HG03196 (cell line): Measurements from ENCODE around the gene MOB3C.

Experiments
- ATAC-seq: cut with Tn5 transposase; IDR thresholded peaks from one replicate; pipeline ENCODE4 v1.9.1; 2021; ENCODE audit not compliant: unreplicated experiment

The MOB3C gene

DNA sequence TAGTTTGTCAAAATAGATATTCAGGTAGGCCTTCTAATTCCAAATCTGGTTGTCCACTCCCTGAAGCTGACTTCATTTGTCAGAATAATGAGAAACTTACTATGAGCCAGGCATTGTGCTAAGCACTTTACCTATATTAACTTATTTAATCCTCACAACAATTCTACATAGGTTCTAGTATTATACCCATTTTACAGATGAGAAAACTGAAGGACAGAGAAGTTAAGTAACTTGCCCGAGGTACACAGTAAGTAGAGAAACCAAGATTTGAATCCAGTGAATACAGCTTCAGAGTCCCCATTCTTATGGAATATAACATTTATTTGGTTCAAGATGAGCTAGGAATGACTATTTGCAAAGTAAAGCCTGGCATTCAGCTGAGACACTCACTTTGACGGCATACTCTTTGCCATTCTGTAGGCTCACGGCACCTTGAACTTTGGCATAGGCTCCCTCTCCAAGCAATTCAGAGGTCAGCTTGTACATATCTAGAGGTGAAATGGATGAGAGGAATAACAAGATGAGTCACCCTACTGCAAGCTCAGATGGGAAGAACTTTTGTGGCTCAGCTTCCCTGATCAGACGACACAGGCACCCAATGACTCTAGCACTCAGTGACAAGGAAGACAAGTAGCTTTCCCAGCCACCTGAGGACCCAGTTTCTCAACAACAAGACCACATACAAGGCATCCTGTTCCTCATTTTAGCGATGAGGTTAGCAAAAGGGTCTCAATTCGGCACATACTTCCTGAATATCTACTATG lies 36.3 kb downstream of the MOB3C start:
- ATAC-seq: no peak

DNA sequence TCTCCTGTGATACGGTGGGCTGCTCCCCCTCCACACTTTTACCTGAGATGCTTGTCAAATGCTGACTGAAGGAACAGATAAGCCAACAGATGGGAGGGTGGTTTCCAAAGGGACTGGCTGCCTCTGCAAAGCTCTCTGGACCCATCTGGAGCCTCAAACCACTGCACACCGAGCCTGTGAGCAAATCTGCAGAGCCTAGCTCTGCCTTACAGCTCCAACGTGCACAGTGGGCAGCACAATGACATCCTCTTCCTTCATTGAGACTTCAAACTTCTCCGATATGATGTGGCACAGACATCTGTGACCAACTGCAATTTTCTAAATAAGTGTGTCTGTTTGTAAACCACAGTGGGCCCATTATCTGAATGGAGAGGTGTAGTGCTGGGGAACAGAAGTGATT lies 38.9 kb downstream of the MOB3C start:
- no peak for ATAC-seq

DNA sequence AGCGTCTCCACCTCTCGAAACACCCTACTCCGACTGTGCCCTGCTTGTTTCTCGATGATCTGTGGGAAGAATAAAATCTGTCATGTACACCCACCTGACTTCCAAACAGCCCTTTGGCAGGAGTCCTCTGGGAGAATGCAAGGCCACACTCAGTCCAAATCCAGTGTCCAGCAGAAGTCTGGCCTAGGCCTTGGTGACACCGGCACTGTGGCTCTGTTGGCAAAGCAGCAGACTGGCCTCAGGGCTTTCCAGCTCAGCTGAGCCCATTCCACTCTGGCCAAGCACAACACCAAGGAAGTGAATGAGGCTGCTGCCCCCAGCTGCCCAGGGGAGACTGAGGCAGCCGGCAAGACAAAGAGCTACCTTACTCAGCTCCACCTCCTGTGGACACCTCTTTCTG lies 40.0 kb downstream of the MOB3C start:
- no peak for ATAC-seq

DNA sequence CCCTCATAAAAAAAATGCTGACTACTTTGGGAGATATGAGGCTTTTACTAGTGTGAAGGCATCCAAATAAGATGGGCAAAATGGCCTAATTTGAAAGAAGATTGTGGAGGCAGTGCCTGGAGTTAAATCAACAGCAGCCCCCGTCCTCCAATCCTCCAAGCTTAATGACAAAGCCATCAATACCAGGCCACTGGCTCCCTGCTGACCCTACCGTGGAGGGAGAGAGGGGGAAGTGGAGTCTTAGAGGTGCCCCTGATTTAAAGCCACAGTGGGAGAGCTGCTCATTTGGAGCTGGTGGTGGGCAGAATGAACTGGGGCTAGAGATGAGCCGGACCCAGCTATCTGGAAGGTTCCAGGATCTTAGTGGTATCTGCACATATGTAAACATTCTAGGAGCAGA lies 40.8 kb downstream of the MOB3C start:
- ATAC-seq: no peak

DNA sequence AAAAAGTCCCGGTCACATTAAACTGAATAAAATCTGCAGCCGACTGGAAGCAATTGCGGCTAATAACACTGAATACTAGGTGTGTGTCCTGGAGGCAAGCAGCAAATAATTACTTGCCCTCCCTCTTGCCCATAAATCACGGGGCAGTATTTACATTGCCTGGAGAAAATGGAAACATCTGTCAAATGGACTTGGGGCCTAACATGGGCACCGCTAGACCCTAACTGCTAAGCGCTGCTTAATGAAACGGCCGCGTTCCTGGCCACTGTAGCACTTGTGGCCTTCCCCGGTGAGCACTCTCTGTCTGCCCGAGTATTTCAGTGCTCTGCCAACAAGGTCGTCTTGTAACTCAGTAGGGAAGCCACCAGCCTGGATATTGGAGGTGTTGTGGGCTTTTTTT lies 41.3 kb downstream of the MOB3C start:
- no peak for ATAC-seq

DNA sequence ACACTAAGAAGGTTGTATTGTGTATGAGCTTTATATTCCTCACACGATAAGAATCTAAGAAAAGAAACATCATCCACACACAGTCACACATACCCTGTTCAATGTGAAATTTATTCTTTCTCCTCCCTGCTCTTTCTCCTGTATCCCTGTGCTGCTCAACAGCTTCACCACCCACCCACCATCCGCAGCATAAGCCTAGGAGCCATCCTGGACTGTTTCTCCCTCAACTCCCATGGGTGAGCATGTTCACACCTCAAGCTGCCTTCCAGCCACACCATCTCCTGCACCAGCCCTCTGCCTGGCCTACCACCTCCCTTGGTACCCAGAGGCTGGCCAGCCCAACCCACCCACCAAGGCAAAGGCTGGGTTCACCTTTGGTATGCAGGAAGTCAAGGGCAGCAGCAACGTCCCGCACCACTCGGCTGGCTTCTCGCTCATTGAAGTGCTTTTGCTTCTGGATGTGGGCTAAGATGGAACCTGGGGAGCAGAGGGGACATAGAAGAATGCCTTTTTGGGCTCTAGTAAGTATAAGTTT lies 44.9 kb downstream of the MOB3C start:
- ATAC-seq: no peak

DNA sequence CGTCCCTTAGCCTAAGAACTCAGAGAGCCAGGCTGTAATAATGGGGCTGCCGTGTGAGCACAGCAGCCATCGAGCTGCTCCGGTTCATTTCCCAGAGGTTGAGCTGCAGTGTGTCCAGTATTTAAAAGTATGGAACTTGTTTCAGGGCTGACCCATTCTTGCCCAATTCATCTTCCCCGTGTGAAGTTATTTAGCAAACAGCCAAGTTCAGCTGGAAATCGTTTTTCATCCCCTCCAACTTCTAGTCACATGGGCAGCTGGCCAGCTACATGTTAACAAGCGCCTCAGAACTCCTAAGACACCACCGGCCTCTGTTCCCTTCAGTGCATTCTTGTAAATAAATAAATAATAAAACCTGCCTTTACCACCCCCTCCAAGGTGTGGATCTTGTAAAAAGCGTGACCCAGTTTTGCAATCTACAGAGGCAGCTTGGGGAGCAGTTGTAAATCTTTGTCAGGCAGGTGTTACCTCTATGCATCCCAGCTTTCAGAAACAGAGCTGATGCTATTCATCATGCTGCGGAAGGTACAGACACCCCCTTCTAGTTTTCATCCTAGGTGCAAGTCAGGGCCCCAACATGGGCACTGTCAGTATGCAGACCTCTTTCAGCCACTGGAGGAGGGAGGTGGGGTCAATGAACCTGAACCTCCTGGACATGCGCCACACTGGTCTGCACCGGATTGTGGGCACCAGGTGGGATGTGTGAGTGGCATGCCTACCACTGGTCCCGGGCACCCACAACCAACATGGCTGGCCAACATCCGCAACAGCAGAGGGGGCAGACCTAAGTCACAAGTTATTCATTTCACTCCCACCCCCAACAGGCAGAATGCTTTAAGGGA lies 46.5 kb downstream of the MOB3C start:
- ATAC-seq: no peak

DNA sequence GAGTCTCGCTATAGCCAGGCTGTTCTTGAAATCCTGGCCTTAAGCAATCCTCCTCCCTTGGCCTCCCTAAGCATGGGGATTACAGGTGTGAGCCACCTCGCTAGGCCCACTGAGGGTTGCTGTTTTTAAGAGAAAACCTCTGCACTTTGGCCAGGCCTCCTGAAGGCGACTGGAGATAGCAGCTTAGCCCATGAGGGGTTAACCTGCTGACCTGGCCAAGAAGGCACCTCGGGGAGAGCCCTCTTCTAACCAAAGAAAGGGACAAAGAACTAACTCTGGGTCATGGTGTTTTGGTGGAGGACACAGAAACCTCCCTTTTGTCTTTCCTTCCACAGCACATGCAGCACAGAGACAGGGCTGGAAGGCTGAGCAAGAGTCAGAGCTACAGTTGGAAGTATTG lies 47.5 kb downstream of the MOB3C start:
- ATAC-seq: no peak

DNA sequence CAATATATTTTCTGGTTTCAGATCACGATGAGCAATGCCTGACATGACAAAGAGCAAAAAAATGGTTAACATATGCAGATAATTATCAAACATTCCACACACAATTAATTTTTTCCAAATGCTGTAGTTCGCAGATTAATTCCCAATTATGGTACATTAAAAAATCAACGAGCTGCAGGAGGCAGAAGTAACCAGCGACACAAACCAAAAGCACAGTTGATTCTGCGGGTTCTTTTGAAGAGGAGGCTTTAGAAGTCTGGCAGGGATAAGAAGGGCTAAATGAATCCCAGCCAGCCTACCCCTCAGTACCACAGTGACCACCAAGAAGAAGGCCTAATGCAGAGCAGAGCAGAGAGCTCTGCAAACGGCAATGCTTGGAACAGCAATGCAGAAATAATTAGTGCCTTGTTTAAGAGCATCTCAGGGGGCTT lies 48.1 kb downstream of the MOB3C start:
- ATAC-seq: no peak

DNA sequence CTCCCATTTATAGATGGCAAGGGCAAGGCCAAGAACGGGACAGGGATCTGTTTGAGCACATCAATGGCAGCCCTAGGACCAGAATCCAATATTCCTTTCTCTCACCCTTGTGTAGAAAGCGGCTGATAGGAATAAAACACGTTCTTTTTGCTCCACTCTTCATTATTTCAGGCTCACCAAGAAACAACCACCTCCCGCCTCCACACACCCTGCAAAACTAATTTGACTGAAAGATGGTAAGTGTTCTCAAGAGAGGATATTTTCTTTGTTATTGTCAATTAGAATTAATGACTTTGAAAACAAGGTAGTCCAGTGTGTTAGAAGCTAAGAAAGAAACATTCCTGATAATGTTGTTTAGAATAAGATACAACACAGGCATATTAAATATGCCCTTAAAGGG lies 53.3 kb downstream of the MOB3C start:
- ATAC-seq: no peak

DNA sequence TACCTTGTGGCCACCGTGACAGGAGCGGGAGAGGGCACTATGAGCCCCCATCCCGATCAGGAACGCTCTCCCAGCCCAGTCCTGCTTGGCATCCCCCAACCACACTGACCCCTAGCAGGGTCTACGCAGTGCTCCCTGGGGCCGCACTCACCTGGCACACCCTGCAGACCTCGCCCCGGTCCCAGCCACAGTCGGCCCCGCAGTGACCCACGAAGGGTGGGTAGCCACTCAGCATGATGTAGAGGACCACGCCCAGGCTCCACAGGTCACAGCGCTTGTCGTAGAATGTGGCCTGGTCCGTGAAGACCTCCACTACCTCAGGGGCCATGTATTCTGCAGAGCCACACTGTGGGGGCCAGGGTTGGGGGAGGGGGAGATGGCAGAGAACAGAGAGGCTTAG lies 54.1 kb downstream of the MOB3C start:
- no peak for ATAC-seq

DNA sequence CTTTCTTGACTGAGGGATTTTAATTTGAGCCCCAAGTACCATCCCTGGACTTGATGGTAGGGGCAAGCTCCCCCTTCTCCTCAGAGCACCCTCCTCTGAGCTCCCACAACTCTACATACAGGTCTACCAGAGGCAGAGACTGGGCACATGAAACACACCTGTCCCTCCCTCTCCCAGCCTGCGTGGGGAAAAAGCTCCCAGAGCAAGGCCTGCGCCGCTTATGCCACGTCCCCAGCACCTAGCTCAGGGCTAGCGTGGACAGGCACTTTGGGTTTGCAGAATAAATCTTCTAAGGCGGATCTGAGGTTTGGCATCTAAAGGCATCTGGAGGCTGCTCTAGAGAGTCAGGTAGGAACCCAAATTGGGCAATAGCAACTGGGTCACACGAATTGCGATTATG lies 57.6 kb downstream of the MOB3C start:
- no peak for ATAC-seq

DNA sequence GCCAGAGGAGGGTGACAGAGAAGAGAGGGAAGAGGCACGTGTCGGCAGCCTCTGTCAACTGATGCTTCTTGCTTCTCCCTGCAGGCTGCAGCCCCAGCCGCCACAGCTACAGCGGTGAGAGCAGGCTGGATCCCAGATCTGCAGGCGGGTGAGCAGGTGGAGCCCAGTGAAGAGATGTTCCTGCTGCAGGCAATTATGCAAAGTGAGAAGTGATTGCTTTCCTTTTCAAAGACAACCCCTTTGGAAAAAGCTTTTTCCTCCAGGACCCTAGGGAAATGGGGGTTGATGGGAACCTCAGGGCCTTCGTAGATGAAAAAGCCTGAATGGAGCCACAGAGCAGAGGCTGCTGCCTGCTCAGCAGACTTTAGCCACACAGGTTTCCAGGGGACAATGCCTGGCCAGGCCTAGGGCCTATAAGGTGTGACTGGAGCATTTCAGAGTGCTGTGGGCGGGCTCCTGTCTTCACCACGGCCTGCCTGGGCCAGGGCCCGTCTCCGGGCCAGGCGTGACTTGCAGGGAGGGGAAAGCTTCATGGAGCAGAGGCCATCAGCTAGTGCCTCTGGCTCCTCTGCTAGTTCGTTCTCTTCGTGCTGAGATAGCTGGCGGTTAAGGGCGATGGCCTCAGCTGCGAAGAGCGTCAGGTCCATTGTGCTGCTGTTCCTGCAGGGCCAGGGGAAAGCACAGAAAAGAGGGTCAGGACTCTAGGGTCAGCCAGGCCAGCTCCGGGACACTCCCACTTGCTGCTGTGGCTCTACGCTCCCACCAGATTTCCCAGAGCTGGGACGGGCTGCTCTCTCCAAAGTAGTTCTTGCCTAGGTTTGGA lies 58.3 kb downstream of the MOB3C start:
- ATAC-seq: no peak
